K562 (cell line): Measurements from ENCODE around the gene DCUN1D3. TPM values are rescaled to one million over a fixed set of nuclear protein-coding genes. Genes with fewer than 3 reads are reported as not detected.

ENCODE experiments used
- AFF1 ChIP-seq, 2 experiments: fragments of 450-650 bp; IDR thresholded peaks; 2 replicates each; pipeline ENCODE4 v1.6.1; 2018; ENCODE audit warnings: mild to moderate bottlenecking in 2 of 2, low read depth in 1 of 2; ENCODE audit not compliant: partially characterized antibody in 2 of 2
- GTF2A2 ChIP-seq: IDR thresholded peaks from 2 replicates; pipeline ENCODE4 v1.6.1; 2016; ENCODE audit warnings: mild to moderate bottlenecking, missing genetic modification characterization, missing compliant biosample characterization
- MBD1 ChIP-seq: fragments of 250-450 bp; sonication (Bioruptor Pico); IDR thresholded peaks from 2 replicates; pipeline ENCODE4 v1.8.0; 2022; ENCODE audit warnings: inconsistent platforms
- PPARD ChIP-seq: fragments of 250-450 bp; sonication (Bioruptor Pico); IDR thresholded peaks from 2 replicates; pipeline ENCODE4 v1.8.0; 2022; ENCODE audit warnings: inconsistent platforms, mild to moderate bottlenecking, moderate library complexity
- TEAD1 ChIP-seq, 2 experiments: fragments of 450-650 bp in 1 of 2; sonication (generic) in 1 of 2; formaldehyde crosslinking; IDR thresholded peaks; 2 replicates each; pipeline versions ENCODE4 v1.4.0 to v1.8.0; 2020 to 2022; ENCODE audit warnings: mild to moderate bottlenecking in 2 of 2, missing genetic modification reagents in 1 of 2
- ZBTB40 ChIP-seq, 2 experiments: fragments of 450-650 bp in 1 of 2; sonication (generic) in 1 of 2; formaldehyde crosslinking in 1 of 2; IDR thresholded peaks; 2 replicates each; pipeline versions ENCODE4 v1.7.1 to v1.9.0; 2016 to 2022; ENCODE audit warnings: inconsistent platforms in 1 of 2, mild to moderate bottlenecking in 1 of 2, missing genetic modification reagents in 1 of 2
- ZNF140 ChIP-seq: fragments of 250-450 bp; sonication (Bioruptor Pico); IDR thresholded peaks from 2 replicates; pipeline ENCODE4 v1.8.0; 2021; ENCODE audit warnings: moderate library complexity, mild to moderate bottlenecking, inconsistent platforms
- ZNF696 ChIP-seq: fragments of 250-450 bp; sonication (Bioruptor Pico); conservative IDR thresholded peaks from 2 replicates; pipeline ENCODE4 v1.4.0; 2020; ENCODE audit warnings: mild to moderate bottlenecking, moderate library complexity
- polyA plus RNA-seq, 8 experiments: library from polyadenylated mRNA; depleted of rRNA in 4 of 8; stranded (reverse) in 5 of 8; unstranded in 3 of 8; fragments of >200 nt; fragmentation: Nextera tagmentation in 2 of 8; fragmentation: Illumina TruSeq in 1 of 8; extraction: Ambion mirVana in 2 of 8; extraction: Trizol in 1 of 8; gene quantifications; 2 replicates each; pipeline versions ENCODE4 v1.2.1 to v1.2.3, GENCODE V29; 2011 to 2014; ENCODE audit warnings: inconsistent platforms in 1 of 8, missing spikeins in 1 of 8
- total RNA-seq, 7 experiments: library from RNA; depleted of rRNA in 6 of 7; stranded (reverse); fragments of >200 nt in 6 of 7; fragmentation: Illumina TruSeq in 2 of 7; extraction: Trizol in 2 of 7; gene quantifications; 2 replicates each; pipeline versions ENCODE4 v1.2.1 to v1.2.3, GENCODE V29; 2011 to 2021; ENCODE audit warnings: low replicate concordance in 1 of 7

The DCUN1D3 gene
- total and polyA plus RNA-seq, 9 of the 15 experiments (the other 6 are each of a cell fraction or from before 2014, with no cell fraction given), result 1.0 to 4.7 (median 2.2) TPM

- TF ChIP-seq ZBTB40 (IDR thresholded peaks at IDR 0.05) (no peak), ZBTB40 (CRISPR knock-in tag; IDR thresholded peaks at IDR 0.05) (no peak), GTF2A2 (tag) (no peak), TEAD1 (CRISPR knock-in tag; IDR thresholded peaks at IDR 0.05) (no peak), PPARD (no peak), ZNF696 (CRISPR knock-in tag) (no peak), MBD1 (CRISPR knock-in tag) (no peak), ZNF140 (CRISPR knock-in tag) (no peak), AFF1 (IDR thresholded peaks at IDR 0.05; ENCODE audit: low read depth in 1 of 2, partially characterized antibody in 2 of 2) (no peak)
Observed at GRCh38 chr16:20821682-20822081, 78.5 kb downstream of the DCUN1D3 start (continued).
